Measurements from ENCODE around the gene CTIF.
"Not testable (repeated sequence)": the region's sequence is repeated elsewhere in the genome, so short reads cannot be mapped to it uniquely, and the experiment has no call there.

CTIF gene

DNA sequence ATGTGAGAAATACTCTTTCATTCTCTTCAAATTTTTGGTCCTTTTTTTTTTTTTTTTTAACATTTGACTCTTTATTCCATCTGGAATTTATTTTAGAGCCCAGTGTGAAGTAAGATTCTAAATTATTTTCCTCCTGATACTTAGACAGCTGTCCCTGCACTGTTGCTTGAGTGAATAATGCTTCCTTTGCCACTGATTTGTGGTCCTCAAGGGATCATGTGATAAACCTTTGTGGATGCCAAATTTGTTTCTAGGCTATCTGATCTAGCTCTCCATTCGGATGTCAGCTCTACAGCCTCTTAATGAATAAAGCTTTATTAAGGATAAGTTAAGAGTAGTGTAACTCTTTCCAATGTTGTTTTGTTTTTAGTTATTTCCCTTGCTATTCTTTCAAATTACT is 269.6 kb downstream of the CTIF start:
- no peak for DNase-seq

DNA sequence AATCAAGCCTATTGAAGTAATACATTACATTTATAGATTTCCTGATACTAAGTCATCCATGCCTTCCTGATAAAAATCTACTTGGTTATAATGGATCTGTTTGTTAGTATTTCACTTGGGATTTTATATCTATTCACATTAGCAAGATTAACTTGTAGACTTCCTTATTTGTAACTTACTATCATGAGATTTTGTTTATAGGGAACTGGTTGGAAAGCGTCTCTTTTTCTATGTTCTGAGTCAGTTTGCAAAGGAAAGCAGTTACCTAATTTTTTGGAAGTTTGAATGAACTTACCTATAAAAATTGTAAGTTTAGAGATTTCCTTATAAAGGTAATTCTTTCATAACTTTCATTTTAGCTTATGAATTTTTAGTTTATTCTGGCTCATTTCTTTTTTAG is 270.5 kb downstream of the CTIF start:
- no peak for DNase-seq

GRCh38 chr18:48810805-48811204 is 272.0 kb downstream of the CTIF start:
- no peak for DNase-seq

DNA sequence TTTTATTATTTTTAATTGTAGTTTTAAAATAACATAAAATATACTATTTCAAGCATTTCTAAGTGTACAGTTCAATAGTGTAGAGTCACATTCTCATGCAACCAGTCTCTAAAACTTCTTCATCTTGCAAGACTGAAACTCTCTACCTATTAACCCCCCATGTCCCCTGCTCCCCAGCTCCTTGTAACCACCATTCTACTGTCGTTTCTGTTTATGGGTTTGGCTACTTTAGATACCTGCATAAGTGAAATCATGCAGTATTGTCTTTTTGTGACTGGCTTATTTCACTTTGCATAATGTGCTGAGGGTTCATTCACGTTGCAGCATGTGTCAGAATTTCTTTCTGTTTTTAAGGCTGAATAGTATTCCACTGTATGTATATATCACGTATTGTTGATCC is 272.6 kb downstream of the CTIF start:
- no peak for DNase-seq

DNA sequence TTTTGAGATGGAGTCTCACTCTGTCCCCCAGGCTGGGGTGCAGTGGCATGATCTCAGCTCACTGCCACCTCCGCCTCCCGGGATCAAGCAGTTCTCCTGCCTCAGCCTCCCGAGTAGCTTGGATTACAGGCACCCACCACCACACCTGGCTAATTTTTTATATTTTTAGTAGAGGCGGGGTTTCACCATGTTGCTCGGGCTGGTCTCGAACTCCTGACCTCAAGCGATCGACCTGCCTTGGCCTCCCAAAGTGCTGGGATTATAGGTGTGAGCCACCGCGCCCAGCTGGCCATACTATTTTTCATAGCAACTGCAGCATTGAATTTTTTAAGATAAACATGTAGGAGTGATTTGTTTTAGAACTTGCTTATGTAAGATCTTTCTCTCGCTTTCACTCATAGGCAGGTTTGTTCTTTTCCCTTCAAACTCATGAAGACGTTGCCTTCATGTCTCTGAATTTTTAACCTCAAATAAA is 273.2 kb downstream of the CTIF start:
- DNase-seq = not testable (repeated sequence)

- no peak for DNase-seq
Measured at GRCh38 chr18:48813321-48813720, 274.5 kb downstream of the CTIF start.

DNA sequence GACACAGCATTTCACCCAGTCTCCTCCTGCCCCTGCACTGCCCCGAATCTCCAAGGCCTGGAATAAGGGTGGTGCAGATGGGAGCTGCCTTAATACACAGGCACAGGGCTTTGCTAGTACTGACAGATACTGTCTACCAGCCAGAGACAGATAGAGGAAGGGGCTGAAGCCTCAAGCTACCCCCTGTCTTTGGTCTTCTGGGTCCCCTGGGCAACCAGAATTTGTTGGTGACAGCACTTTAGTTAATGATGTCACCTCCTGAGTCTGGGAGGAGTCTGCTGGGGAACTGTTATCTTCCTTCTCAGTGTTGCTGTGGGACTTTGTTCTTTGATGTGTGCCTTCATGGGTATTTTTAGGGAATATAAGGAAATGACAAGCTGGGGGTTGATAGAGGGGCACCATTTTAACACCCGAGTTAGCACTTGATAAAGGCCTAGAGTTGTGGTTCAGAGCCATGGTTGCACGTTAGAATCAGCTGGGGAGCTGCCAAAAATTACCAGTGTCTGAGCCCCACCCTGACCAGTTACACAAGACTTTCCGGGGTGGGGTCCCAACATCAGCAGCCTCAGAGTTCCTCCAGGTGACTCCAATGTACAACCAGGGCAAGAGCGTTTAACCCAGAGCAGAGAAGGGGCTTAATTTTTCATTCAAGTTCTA is 275.1 kb downstream of the CTIF start:
- peak; percentile 8 for DNase-seq

- DNase-seq = peak; percentile 12
Measured at GRCh38 chr18:48814490-48815178, 275.8 kb downstream of the CTIF start.

DNA sequence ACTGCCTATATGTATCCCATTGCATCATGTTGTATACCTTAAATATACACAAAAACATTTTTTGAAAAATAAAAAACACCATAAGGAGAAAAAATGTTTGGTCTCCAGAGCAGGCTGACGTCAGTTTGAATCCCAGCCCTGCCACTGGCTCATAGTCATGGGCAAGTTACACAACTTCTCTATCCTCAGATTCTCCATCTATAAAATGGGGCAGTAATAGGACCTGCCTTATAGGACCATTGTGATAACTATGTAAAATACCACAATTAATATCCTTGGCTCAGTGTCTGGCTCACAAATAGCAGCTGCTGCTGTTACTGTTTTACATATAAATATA is 276.3 kb downstream of the CTIF start:
- no peak for DNase-seq

GRCh38 chr18:48815581-48816324 is 276.9 kb downstream of the CTIF start:
- DNase-seq = peak; percentile 8

GRCh38 chr18:48816554-48816953 is 277.7 kb downstream of the CTIF start:
- peak; percentile 13 for DNase-seq

DNA sequence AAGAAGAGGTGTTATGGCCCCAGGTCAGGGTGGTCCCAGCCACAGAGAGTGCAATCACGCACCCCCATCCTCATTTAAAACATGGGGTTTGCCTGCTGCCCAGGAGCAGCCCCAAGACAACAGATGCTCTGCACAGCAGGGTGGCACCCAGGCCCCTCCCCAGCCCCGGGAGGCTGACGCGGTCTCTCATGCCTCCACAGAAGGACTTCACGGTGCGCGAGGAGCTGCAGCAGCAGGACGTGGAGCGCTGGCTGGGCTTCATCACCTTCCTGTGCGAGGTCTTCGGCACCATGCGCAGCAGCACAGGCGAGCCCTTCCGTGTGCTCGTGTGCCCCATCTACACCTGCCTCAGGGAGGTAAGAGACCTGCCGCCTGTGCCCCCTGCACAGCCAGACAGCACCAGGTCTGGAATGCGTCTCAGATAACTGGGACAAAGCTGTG is 278.2 kb downstream of the CTIF start:
- DNase-seq = peak; percentile 11

DNA sequence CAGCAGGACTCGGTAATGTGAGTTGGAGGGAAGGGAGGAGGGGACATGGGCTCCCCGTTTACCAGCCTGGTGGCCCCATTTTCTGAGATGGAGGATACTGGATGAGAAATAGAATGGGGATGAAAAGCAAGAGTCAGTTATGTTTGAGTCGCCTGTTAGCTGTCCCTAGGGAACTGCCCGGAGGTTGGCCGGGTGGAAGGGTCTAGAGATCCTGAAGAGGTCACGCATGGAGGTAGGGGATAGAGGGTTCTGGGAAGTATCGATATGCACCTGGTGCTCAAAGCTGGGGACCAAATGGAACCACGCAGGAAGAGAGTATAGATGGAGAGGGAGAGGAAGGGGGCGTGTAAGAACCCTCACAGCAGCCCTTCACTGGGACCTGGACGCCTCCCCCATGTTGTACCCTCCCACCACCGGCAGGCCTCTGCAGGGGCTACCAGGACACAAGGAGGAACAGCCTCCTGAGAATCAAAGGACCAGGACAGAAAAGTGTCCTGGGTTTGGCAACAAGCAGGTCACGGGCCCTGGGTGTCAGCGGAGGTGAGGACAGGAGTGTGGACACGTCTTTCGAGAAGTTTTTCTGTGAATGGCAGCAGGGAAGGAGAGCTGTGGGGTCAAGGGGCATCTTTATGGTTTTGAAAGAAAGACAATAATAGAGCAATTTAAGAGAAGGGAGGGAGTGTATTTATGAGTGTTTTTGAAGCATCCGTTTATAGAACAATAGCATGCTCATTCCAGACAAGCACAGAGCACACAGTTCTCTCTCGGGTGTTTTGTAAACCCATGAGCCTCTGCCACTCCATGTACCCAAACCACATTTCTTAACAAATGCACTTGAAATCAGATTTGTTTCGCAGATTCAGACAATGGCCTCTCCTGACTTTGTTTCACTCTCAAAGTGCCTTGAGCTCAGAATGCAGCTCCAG is 279.8 kb downstream of the CTIF start:
- peak; percentile 11 for DNase-seq

- peak; percentile 4 for DNase-seq
Measured at GRCh38 chr18:48819276-48819675, 280.4 kb downstream of the CTIF start.

GRCh38 chr18:48819781-48820482 is 281.1 kb downstream of the CTIF start:
- DNase-seq = peak; percentile 12

DNA sequence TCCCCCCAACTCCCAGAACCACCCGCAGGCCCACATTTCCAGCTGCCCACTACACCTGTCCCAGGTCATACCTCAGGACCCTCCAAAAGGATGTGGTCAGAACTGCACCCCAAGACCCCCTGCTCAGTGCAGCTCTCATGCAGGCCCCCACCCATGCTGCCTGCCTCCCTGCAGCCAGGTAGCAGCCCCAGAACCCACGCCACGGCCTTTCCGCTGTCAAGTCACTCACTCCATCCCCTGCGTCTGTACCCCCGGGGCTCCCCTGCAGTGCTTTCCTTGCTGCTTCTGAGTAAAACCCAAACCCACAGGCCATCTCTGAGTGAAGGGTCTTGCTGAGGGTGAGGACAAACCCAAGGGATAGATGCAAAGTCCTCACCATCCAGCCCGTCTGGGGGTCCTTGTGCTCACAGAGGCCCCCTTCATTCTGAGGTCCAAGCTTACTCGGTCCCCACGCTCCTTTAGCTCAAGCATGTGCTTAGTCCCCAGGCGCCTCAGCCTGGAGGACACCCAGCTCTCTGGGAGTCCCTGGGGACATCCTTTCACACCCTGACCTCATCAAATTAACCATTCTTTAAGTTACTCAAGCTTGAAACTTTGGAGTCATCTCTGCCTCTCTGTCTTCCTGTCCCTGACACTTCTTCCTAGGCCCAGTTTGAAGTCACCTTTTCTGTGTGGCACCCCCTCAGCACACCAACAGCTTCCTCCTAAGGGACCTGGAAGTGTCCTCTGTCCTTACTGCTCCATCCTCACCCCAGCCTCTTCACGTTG is 281.8 kb downstream of the CTIF start:
- DNase-seq = peak; percentile 14

GRCh38 chr18:48821251-48821590 is 282.4 kb downstream of the CTIF start:
- peak; percentile 4 for DNase-seq

- peak; percentile 2 for DNase-seq
Measured at GRCh38 chr18:48821845-48822244, 283.0 kb downstream of the CTIF start.

DNA sequence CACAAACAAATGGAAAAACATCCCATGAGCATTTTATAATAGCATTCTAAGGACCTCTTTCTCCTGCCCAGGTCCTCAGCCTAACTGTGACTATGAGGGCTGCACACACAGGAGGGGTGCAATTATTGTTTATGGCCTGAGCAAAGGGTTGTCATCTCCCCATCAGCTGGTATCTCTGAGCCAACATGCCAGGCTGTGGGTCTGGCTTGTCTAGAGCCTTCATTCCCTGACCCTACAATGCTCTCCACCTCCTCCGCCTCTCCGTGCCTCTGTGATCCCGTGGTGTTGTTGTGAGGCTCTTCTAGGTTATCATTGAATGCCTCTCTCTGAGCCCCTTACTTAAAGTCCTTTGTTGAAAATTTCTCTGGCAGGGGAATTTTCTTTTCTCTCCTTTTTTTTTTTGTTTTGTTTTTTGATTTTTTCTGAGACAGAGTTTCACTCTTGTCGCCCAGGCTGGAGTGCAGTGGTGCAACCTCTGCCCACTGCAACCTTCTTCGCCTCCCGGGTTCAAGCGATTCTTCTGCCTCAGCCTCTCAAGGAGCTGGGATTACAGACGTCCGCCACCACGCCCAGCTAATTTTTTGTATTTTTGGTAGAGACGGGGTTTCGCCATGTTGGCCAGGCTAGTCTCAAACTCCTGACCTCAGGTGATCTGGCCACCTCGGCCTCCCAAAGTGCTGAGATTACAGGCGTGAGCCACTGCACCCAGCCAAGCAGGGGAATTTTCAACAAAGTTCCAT is 285.6 kb downstream of the CTIF start:
- peak; percentile 1 for DNase-seq

- DNase-seq = peak; percentile 60
Measured at GRCh38 chr18:48825101-48825745, 286.4 kb downstream of the CTIF start.
